LNCAP (cell line): Measurements from ENCODE around the gene HLA-DPA1.

ENCODE experiments used
- TF ChIP-seq, protein P1 (sequence below): fragments of 450-650 bp; IDR thresholded peaks from 2 replicates; pipeline ENCODE4 v1.5.1; 2017; ENCODE audit warnings: mild to moderate bottlenecking

The HLA-DPA1 gene

DNA sequence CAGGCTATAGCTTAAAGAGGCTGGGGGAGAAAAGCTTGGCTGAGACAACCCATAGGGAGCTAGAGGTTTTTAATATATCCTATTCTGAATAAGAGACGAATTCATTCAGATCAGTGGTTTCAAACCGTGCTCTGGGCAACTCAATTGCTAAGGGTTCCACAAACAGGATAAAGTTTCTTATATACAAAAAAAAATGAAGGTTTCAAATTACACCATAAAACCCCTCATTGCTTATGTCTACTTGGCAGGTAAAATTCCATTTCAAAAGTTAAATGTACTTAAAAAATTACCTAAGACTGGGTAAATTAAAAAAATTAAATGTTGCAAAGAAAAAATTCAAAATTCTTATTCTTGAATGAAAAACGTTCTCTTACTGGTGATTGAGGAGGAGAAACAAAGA lies 5.0 kb upstream of the HLA-DPA1 start:
- TF ChIP-seq, protein P1, sequence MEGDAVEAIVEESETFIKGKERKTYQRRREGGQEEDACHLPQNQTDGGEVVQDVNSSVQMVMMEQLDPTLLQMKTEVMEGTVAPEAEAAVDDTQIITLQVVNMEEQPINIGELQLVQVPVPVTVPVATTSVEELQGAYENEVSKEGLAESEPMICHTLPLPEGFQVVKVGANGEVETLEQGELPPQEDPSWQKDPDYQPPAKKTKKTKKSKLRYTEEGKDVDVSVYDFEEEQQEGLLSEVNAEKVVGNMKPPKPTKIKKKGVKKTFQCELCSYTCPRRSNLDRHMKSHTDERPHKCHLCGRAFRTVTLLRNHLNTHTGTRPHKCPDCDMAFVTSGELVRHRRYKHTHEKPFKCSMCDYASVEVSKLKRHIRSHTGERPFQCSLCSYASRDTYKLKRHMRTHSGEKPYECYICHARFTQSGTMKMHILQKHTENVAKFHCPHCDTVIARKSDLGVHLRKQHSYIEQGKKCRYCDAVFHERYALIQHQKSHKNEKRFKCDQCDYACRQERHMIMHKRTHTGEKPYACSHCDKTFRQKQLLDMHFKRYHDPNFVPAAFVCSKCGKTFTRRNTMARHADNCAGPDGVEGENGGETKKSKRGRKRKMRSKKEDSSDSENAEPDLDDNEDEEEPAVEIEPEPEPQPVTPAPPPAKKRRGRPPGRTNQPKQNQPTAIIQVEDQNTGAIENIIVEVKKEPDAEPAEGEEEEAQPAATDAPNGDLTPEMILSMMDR: no peak

DNA sequence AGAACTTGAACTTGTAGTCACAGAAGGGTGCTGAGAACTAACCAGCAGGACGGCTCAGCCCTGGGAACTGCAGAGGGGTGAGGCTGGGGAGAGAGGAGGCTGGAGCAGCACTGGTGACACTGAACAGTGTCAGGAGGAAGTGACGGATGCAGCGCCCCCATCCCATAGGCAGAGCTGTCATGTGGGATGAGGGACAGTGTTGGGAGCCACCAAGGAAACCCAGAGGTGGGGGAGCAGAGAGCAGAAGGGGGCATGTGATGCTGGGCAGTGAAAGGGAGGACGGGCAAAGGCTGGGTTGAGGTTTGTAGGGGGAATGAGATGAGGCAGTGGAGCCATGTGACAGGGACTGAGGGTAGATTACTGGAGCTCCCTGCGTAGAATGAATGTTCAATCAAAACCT lies 4.5 kb upstream of the HLA-DPA1 start:
- TF ChIP-seq, protein P1: no peak

DNA sequence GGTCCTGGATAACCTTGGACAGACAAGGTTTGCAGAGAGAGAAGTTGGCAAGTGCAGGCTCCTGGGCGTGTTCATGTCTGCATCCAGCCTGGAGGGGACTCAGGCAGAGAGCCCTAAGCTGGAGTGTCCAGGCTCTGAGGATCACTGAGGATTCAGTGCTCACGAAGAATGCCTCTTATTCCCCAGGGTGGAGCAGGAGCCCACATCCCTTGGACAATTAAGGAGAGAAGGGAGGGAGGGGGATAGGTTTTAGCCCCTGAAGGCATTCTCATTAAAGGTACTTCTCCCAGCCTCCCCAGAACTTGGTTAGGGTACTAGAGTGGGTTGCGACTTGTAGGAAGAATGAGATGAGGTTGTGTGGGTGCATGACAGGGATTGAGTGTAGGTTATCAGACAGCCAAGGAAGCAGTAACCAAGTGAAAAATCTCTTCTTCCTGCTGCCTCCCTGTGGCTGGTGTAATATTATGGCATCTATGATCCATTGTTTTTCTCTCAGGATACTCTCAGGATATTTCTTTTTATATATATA lies 3.0 kb upstream of the HLA-DPA1 start:
- TF ChIP-seq, protein P1: no peak

DNA sequence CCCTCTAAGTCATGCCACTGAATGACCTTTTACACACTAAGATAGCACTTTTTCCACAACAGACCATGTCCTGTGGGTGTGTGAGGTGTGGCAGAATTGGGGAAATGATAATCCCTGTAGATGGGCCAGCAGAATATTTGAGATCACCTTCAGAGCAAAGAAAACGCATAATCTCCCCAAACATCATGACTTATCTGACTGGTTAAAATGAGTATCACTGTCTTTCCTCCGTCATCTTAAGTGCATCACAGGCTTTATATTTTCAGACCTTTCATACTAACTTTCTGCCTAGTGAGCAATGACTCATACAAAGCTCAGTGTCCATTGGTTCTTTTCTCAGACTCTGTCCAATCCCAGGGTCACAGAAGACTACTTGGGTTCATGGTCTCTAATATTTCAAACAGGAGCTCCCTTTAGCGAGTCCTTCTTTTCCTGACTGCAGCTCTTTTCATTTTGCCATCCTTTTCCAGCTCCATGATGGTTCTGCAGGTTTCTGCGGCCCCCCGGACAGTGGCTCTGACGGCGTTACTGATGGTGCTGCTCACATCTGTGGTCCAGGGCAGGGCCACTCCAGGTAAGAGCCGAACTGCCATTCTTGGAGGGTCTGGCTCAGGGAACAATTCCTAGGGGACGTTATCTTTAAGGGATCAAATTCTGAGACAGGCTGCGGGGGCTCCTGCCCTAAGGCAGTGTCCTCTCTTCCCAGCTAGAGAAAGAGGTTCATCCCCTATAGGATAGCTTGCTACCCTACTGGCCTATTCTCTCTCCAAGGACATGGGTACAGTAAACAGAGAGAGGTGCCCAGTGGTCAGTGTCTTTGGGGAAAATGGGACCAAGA lies 2.3 kb upstream of the HLA-DPA1 start, which contains the start of gene HLA-DPB1:
Gene HLA-DPB1, plus strand, starts transcription at position 423 of the 838 bp plus-strand sequence. Its CDS starts 52 bp downstream, at position 475.
- TF ChIP-seq, protein P1: no peak

DNA sequence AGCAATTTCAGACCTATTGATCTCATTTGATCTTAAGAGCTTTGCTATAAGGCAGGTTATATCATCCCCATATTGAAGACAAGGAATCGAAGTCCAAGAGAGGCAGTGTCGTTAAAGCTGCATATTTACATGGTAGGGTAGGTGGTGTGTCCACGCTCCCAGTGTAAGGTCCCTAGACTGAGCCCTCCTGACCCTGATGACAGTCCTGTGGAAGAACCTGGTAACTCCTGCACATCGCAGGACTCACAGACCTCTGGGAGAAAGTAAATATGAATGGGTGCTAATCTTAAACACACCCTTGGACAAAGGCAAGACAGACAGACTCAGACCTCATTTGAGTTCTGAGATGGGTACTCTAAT lies 1.7 kb upstream of the HLA-DPA1 start:
- TF ChIP-seq, protein P1: no peak

DNA sequence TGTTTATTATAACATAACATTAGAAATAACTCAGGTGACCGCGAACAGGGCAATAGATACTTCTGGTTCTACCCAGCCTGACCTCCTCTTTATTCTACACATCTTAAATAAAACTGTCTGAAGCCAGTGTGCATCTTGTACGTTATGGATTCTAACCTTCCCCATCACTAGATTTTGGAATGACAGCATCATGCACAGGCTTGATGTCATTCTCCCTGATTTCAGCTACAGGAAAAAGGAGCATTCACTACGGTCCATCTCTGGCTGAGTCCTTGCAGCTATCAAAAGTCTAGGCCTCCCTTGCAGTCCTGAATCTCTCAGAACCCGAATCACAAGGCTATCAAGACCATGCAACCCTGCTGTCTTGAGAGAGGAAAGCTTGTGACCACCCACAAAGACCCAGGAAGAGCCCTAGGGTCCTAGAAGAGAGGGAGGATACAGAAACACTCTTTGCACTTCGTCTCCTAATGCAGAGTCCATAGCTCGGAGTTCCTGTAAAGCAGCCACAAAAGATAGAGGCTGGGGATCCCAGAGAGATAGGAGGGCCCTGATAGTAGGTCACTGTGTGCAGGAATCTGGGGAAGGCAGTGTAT lies 845 bp downstream of the HLA-DPA1 start:
- TF ChIP-seq, protein P1: no peak

DNA sequence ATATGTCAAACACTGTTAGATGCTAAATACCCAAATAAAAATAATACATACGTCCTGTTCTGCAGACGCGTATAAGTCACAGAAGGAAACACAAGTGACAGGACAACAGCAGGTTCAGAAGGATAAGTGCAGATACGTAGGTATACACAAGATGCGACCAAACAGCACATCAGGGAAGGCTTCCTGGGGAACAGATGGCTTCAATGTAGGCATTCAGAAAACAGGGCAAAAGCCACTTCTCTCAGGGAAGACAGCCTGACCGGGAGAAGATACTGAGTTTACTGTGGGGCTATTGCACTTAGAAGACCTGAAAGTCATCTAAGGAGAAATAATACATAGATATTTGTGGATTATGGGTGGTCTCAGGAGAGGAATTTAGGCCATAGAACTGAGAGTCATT lies 1.9 kb downstream of the HLA-DPA1 start:
- TF ChIP-seq, protein P1: no peak
